ENCODE data around the gene MRPL4. TPM values are rescaled to one million over a fixed set of nuclear protein-coding genes. Genes with fewer than 3 reads are reported as not detected.

MRPL4 gene
- total RNA-seq, 1 experiment from 2014 or later, result 112 TPM

DNA sequence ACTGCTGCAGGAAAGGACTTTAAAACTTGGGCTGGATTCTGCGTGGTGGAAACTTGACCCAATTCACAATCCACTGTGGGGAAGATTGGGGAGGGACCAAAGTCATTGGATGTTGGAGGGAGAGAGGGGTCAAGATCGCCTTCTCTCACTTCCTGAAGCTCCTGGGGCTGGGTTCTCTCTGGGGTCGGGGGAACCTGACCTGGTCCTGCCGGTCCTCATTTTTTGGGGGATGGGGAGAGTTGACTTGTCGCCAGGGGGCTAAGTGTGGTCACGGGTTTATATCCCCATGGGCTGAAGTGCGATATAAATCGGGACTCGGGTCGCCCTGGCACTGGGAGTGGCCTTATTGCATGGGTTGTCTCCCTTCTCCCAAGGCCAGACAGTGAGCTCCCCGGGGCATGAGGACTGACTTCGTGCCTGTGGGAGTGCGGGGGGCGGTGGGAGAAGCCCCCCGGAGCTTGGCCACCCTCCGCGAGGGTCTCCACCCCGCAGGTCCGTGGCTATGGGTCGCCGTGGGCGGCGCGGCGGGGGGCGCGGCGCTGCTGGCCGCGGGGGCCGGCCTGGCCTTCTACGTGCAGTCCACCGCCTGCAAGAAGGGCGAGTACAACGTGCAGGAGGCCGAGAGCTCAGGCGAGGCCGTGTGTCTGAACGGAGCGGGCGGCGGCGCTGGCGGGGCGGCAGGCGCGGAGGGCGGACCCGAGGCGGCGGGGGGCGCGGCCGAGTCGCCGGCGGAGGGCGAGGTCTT is 44.0 kb downstream of the MRPL4 start (continued):
- no peak for TF ChIP-seq ZNF425 (CRISPR knock-in tag; conservative IDR thresholded peaks at IDR 0.05)
- TF ChIP-seq, protein P1, sequence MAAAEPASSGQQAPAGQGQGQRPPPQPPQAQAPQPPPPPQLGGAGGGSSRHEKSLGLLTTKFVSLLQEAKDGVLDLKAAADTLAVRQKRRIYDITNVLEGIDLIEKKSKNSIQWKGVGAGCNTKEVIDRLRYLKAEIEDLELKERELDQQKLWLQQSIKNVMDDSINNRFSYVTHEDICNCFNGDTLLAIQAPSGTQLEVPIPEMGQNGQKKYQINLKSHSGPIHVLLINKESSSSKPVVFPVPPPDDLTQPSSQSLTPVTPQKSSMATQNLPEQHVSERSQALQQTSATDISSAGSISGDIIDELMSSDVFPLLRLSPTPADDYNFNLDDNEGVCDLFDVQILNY (CRISPR knock-in tag; IDR thresholded peaks at IDR 0.05), result no peak
- peak; percentile 39; the same call in 1 of the 2 replicates for TF ChIP-seq NFYB (CRISPR knock-in tag; conservative IDR thresholded peaks at IDR 0.05; ENCODE audit: low read depth)
- TF ChIP-seq ZNF671 (CRISPR knock-in tag; IDR thresholded peaks at IDR 0.05), result no peak
- 0 out of 2 replicates have a peak, but pooled peaks have one; percentile 29 for TF ChIP-seq JUN (CRISPR knock-in tag; IDR thresholded peaks at IDR 0.05)
- TF ChIP-seq, protein P2, sequence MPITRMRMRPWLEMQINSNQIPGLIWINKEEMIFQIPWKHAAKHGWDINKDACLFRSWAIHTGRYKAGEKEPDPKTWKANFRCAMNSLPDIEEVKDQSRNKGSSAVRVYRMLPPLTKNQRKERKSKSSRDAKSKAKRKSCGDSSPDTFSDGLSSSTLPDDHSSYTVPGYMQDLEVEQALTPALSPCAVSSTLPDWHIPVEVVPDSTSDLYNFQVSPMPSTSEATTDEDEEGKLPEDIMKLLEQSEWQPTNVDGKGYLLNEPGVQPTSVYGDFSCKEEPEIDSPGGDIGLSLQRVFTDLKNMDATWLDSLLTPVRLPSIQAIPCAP (CRISPR knock-in tag; IDR thresholded peaks at IDR 0.05), result no peak
- no peak for TF ChIP-seq GTF2I (CRISPR knock-in tag; conservative IDR thresholded peaks at IDR 0.05)
- TF ChIP-seq, protein P3, sequence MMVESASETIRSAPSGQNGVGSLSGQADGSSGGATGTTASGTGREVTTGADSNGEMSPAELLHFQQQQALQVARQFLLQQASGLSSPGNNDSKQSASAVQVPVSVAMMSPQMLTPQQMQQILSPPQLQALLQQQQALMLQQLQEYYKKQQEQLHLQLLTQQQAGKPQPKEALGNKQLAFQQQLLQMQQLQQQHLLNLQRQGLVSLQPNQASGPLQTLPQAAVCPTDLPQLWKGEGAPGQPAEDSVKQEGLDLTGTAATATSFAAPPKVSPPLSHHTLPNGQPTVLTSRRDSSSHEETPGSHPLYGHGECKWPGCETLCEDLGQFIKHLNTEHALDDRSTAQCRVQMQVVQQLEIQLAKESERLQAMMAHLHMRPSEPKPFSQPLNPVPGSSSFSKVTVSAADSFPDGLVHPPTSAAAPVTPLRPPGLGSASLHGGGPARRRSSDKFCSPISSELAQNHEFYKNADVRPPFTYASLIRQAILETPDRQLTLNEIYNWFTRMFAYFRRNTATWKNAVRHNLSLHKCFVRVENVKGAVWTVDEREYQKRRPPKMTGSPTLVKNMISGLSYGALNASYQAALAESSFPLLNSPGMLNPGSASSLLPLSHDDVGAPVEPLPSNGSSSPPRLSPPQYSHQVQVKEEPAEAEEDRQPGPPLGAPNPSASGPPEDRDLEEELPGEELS (CRISPR knock-in tag; IDR thresholded peaks at IDR 0.05), result peak; percentile 71
- TF ChIP-seq, protein P4, sequence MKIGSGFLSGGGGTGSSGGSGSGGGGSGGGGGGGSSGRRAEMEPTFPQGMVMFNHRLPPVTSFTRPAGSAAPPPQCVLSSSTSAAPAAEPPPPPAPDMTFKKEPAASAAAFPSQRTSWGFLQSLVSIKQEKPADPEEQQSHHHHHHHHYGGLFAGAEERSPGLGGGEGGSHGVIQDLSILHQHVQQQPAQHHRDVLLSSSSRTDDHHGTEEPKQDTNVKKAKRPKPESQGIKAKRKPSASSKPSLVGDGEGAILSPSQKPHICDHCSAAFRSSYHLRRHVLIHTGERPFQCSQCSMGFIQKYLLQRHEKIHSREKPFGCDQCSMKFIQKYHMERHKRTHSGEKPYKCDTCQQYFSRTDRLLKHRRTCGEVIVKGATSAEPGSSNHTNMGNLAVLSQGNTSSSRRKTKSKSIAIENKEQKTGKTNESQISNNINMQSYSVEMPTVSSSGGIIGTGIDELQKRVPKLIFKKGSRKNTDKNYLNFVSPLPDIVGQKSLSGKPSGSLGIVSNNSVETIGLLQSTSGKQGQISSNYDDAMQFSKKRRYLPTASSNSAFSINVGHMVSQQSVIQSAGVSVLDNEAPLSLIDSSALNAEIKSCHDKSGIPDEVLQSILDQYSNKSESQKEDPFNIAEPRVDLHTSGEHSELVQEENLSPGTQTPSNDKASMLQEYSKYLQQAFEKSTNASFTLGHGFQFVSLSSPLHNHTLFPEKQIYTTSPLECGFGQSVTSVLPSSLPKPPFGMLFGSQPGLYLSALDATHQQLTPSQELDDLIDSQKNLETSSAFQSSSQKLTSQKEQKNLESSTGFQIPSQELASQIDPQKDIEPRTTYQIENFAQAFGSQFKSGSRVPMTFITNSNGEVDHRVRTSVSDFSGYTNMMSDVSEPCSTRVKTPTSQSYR (CRISPR knock-in tag; IDR thresholded peaks at IDR 0.05), result no peak
- TF ChIP-seq ESRRA (CRISPR knock-in tag; IDR thresholded peaks at IDR 0.05; ENCODE audit: borderline replicate concordance), result 0 out of 2 replicates have a peak, but pooled peaks have one; percentile 72
- TF ChIP-seq ATF1 (CRISPR knock-in tag; IDR thresholded peaks at IDR 0.05), result no peak
- TF ChIP-seq FOXK1 (CRISPR knock-in tag; IDR thresholded peaks at IDR 0.05), result peak; percentile 48; the same call in 1 of the 2 replicates
- no peak for TF ChIP-seq ZNF138 (CRISPR knock-in tag; conservative IDR thresholded peaks at IDR 0.05)
- no peak for TF ChIP-seq GABPB1 (CRISPR knock-in tag; IDR thresholded peaks at IDR 0.05)
- TF ChIP-seq TEAD1 (CRISPR knock-in tag; IDR thresholded peaks at IDR 0.05), result no peak
- TF ChIP-seq CDX4 (CRISPR knock-in tag; IDR thresholded peaks at IDR 0.05; ENCODE audit: borderline replicate concordance), result no peak

All from WTC11 (cell line).